HG03439 (cell line): Measurements from ENCODE around the gene GALNT2.

ENCODE experiments used
- ATAC-seq: cut with Tn5 transposase; IDR thresholded peaks from one replicate; pipeline ENCODE4 v1.9.1; 2021; ENCODE audit warnings: mild to moderate bottlenecking, moderate library complexity; ENCODE audit not compliant: unreplicated experiment

GALNT2 gene

DNA sequence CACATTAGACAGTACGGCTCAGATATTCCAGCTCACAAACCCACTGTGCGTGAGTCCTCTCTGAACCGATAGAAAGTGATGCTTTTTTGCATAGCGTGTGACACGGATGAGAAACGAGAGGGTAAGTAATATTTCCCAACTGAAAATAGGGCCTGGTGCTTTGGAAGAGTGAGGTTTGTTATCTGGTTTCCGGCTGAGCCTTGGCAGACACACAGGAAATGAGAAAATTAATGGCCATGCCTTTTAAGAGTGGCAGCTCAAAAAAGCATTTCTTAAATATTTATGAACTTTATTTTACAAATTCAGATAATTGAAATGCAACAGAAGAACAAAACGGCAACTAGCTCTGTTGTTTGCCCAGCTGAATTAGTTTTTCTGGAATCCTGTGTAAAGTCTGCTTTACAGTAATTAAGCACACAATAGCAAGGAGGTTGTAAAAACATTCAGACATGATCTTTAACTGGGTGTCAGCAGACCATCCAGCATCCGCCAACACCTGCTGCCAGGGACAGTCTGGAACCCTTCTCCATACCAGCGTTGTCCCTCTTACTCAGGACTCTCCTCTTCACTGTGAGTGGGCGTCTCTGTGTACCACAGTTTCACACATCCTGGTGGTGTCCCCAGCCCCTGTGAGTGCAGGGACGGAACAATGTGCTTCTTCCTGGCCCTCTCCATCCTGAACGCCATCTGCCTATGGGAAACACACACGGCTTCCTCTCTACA, 203.7 kb downstream of the GALNT2 start:
- no peak for ATAC-seq

- no peak for ATAC-seq
Measured at GRCh38 chr1:230271300-230272035, 204.4 kb downstream of the GALNT2 start.

DNA sequence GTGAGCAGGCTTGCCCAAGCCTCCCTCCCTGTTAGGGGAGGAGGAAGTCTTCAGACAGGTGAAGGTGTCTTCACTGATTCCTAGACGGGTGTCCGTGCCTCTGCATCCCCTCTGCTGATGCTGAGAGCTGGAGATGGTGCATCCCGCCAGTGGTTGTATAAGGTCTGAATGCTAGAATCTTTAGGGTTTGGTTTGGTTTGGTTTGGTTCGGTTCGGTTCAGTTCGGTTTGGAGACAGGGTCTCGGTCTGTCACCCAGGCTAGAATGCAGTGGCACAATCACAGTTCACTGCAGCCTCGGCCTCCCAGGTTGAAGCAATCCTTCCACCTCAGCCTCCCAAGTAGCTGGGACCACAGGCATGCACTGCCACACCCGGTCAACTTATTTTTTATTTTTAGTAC, 205.5 kb downstream of the GALNT2 start:
- no peak for ATAC-seq

GRCh38 chr1:230273141-230273710, 206.2 kb downstream of the GALNT2 start:
- no peak for ATAC-seq

DNA sequence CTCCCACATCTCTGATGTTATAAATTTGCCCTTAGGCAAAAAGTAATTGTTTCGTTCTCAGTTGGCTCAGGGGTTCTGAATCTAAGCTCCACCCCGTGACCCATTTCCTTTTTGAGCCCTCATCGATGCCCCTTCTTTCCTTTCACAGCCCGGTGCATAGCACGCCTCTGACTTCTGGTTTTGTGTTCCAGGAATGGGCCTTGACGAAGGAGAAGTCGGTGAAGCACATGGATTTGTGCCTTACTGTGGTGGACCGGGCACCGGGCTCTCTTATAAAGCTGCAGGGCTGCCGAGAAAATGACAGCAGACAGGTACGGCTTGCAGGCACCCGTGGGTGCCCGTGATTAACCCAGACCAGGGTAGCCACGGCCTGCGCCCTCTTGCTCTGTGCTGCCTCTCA, 207.2 kb downstream of the GALNT2 start:
- no peak for ATAC-seq

DNA sequence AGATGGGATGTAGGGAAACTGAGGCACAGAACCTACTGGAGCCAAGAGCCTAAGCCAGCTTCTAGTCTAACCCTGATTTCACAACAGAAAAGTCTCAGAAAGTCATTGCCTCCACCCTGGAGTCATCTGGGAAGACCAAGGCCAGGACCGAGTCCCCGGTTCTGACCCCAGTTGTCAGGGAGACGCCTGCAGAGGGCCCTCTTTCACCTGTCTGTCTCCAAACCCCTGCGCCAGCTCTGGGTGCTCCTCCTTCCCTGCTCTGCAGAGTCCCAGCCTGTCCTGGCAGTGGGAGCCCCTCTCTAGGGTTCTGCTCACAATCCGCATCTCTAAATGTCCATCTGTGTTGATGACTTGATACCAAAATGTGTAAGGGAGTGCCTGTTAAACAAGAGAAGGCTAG, 209.4 kb downstream of the GALNT2 start:
- no peak for ATAC-seq

- no peak for ATAC-seq
Measured at GRCh38 chr1:230277201-230278025, 210.4 kb downstream of the GALNT2 start.

- no peak for ATAC-seq
Measured at GRCh38 chr1:230278376-230278775, 211.3 kb downstream of the GALNT2 start.

- ATAC-seq = no peak
Measured at GRCh38 chr1:230278871-230279582, 212.0 kb downstream of the GALNT2 start.

- ATAC-seq = no peak
Measured at GRCh38 chr1:230279583-230279945, 212.5 kb downstream of the GALNT2 start.

DNA sequence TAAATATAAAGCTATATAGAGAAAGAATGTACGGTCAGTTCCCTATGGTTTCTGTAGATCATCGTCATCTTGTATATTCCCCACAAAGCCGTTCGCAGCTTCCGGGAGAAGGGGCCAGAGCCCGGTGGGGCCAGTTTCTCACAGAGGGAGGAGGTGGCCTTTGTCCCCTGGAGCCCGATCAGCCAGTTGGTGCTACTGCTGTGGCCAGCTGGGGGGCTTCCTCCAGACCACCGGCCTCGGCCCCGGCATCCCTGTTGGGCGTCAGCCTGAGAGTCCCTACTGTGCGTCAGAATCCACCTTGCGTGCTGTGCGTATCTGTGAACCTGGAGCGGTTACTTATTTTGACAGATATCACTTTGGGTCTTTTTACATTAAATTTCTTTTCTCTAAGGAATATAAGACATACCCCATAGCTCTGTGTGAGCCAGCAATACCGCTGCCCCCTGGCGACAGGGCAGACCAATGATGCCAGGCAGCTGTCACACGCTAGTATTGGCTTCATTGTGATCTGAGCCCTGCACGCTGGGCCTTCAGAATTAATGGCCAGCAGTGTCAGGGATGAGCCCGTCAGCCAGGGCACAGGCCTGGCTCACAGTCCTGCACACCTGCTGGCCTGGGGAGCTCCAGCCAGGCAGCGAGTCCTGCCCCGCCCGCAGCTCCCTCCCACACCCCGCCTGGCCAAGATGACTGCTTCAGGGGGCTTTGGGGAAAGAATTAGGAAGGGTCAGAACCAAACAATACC, 213.2 kb downstream of the GALNT2 start:
- no peak for ATAC-seq

GRCh38 chr1:230280906-230281413, 213.9 kb downstream of the GALNT2 start:
- ATAC-seq = no peak

DNA sequence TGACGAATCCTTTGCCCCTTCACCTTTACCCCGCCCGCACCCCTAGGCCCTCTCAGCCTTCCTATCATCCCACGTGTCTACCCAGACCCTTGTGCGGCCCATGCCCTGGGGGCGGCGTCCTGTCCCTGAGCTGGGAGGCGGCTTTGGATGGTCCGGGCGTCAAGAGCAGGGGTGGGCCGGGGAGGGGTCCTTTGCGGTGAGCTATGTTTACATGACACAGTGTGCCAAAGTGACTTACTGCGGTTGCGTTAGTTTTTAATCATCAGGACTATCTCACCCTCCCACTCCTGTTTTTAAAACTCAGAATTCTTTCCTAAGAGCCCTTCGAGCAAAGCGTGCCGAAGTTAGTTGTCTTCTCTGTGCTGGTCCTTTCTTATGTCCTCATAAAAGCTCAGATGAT, 214.5 kb downstream of the GALNT2 start:
- no peak for ATAC-seq

- ATAC-seq = no peak
Measured at GRCh38 chr1:230282157-230282556, 215.1 kb downstream of the GALNT2 start.

DNA sequence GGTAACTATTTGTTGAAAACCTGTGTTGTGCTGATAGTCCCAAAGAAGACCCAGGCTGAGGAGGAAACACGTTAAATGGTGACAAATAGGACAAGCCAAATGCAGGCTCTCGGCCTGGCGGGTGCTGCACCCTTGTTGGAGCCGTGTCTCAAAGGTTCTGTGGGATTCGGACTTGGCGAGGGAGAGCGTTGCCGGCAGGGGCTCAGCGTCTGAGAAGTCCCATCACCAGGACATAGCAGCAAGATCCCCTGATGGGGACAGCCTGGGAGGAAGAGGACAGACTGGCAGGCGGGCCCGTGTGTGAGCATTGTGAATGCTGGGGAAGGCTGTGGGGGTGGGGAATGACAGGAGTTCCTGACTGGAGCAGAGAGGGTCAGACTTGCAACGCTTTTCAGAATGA, 216.6 kb downstream of the GALNT2 start:
- no peak for ATAC-seq

- no peak for ATAC-seq
Measured at GRCh38 chr1:230284891-230285290, 217.9 kb downstream of the GALNT2 start.

GRCh38 chr1:230285351-230285750, 218.3 kb downstream of the GALNT2 start:
- no peak for ATAC-seq

DNA sequence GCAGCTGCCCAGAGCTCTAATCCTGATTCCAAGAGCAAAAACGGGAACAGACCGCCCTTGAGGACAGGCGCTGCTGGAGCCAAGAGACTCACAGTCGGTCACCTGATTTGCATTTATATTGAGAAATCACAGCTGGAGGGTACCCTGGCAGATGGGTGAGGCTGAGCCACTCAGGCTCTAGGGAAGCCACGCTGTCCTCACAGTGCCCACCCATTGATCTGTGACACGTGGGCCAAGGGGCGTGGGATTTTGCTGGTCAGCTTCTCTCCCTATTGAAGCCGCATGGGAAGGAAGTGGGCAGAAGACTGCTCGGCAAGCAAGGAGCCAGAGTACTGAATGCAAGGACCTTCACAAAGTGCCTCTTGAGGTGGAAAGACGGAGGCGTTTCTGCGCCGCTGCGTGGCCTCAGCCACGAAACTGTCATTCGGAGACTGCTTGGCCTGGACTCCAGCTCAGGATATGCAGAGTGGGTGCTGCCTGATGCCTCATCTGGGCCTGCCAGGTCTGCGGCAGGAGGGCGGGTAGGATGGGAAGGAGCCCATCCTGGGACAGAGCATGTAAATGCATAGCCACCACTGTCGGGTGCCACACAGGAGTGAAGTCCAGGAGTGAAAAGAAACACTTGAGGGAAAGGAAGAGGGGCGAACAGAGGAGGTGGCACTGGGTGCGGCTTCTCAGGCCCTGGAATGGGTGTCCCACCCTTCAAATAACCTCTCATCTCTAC, 219.3 kb downstream of the GALNT2 start:
- ATAC-seq = no peak

DNA sequence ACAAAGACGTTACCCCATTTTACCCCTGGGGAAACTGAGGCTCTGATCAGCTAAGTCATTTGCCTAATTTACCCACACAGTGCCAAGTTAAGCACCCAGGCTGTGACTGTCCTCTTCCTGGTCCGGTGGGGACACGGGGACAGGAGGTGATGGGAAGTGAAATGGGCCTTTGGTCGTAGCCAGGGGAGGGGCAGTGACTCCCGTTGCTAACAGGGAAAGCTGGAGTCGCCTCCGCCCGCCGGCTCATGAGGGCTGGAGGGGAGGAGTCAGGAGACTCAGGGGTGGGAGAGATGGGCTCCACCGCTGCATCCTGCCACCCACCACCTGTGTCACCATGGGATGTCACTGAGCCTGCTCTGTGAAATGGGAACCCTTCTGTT, 219.8 kb downstream of the GALNT2 start:
- no peak for ATAC-seq
